Endometrial microvascular endothelial cells (primary cell): Measurements from ENCODE around the gene C8G. TPM values are rescaled to one million over a fixed set of nuclear protein-coding genes. Genes with fewer than 3 reads are reported as not detected.

Source experiments
- in situ Hi-C: cut with HindIII; loops from 2 replicates; pipeline ENCODE4 v1.10.0; 2017; ENCODE audit warnings: low sequenced_read_pairs, low pct_unique_long_range_greater_than_20kb; ENCODE audit errors: inconsistent ontology term
- total RNA-seq: library from RNA; depleted of rRNA; stranded (reverse); fragments of >200 nt; gene quantifications from one replicate; pipeline ENCODE4 v1.2.3, GENCODE V29; 2015; ENCODE audit errors: inconsistent ontology term

Gene C8G
- total RNA-seq, 1 donor from 2014 or later: not detected

- in situ Hi-C loops: no loop called here
Observed at GRCh38 chr9:136916330-136917184, 28.5 kb upstream of the C8G start.

- in situ Hi-C loops: no loop called here
Observed at GRCh38 chr9:136917902-136918301, 27.1 kb upstream of the C8G start.

- in situ Hi-C loops: no loop called here
Observed at GRCh38 chr9:136920069-136920468, 25.0 kb upstream of the C8G start.

GRCh38 chr9:136920734-136921231 lies 24.3 kb upstream of the C8G start:
- in situ Hi-C loops: no loop called here

GRCh38 chr9:136921307-136921706 lies 23.7 kb upstream of the C8G start:
- in situ Hi-C loops: no loop called here

- in situ Hi-C loops: no loop called here
Observed at GRCh38 chr9:136921718-136922117, 23.3 kb upstream of the C8G start.

- in situ Hi-C loops: no loop called here
Observed at GRCh38 chr9:136922540-136922939, 22.5 kb upstream of the C8G start.

GRCh38 chr9:136923881-136924280 lies 21.2 kb upstream of the C8G start:
- in situ Hi-C loops: no loop called here

- in situ Hi-C loops: loop anchor here (25.0 kb wide), 1 partner anchor 237 kb away; the partner anchor contains the start of genes LRRC26 and TMEM210
Observed at GRCh38 chr9:136925414-136926153, 19.5 kb upstream of the C8G start.

- in situ Hi-C loops: loop anchor here (25.0 kb wide), 1 partner anchor 236 kb away; the partner anchor contains the start of genes LRRC26 and TMEM210
Observed at GRCh38 chr9:136926154-136926704, 18.8 kb upstream of the C8G start.

- in situ Hi-C loops: loop anchor here (25.0 kb wide), 1 partner anchor 236 kb away; the partner anchor contains the start of genes LRRC26 and TMEM210
Observed at GRCh38 chr9:136926749-136927148, 18.3 kb upstream of the C8G start.

GRCh38 chr9:136927343-136928271 lies 17.4 kb upstream of the C8G start:
- in situ Hi-C loops: loop anchor here (25.0 kb wide), 1 partner anchor 235 kb away; the partner anchor contains the start of genes LRRC26 and TMEM210

- in situ Hi-C loops: loop anchor here (25.0 kb wide), 1 partner anchor 234 kb away; the partner anchor contains the start of genes LRRC26 and TMEM210
Observed at GRCh38 chr9:136928591-136928990, 16.5 kb upstream of the C8G start.

GRCh38 chr9:136930014-136930413 lies 15.0 kb upstream of the C8G start:
- in situ Hi-C loops: loop anchor here (25.0 kb wide), 1 partner anchor 232 kb away; the partner anchor contains the start of genes LRRC26 and TMEM210

- in situ Hi-C loops: loop anchor here (25.0 kb wide), 1 partner anchor 231 kb away; the partner anchor contains the start of genes LRRC26 and TMEM210
Observed at GRCh38 chr9:136931611-136932130, 13.4 kb upstream of the C8G start.

- in situ Hi-C loops: loop anchor here (25.0 kb wide), 1 partner anchor 228 kb away; the partner anchor contains the start of genes LRRC26 and TMEM210
Observed at GRCh38 chr9:136934277-136934676, 10.8 kb upstream of the C8G start.

GRCh38 chr9:136935651-136936050 lies 9.4 kb upstream of the C8G start:
- in situ Hi-C loops: loop anchor here (25.0 kb wide), 1 partner anchor 227 kb away; the partner anchor contains the start of genes LRRC26 and TMEM210
